Smooth muscle cell (in vitro differentiated cells): ENCODE data around the gene DOCK8. TPM values are rescaled to one million over a fixed set of nuclear protein-coding genes. Genes with fewer than 3 reads are reported as not detected.

Source experiments
- DNase-seq: peaks from one replicate; lab custom pipeline; 2025; ENCODE audit not compliant: unreplicated experiment; lab: John Stamatoyannopoulos, UW
- H2AFZ ChIP-seq: fragments of 200-600 bp; sonication (generic); 2 replicates; pipeline ENCODE4 v1.6.0; 2016; ENCODE audit warnings: antibody characterized with exemption, low read depth, mild to moderate bottlenecking
- H3F3A ChIP-seq: fragments of 200-600 bp; sonication (generic); 2 replicates; pipeline ENCODE4 v1.6.0; 2017; ENCODE audit warnings: antibody characterized with exemption, low read depth
- H3K27ac ChIP-seq: fragments of 200-600 bp; sonication (generic); 2 replicates; pipeline ENCODE4 v1.5.1; 2016; ENCODE audit warnings: low read depth, mild to moderate bottlenecking
- H3K27me3 ChIP-seq: fragments of 200-600 bp; sonication (generic); 2 replicates; pipeline ENCODE4 v1.6.1; 2016; ENCODE audit warnings: low read depth, mild to moderate bottlenecking
- H3K36me3 ChIP-seq: fragments of 200-600 bp; sonication (generic); 2 replicates; pipeline ENCODE4 v1.5.1; 2016; ENCODE audit warnings: low read depth
- H3K4me1 ChIP-seq: fragments of 200-600 bp; sonication (generic); 2 replicates; pipeline ENCODE4 v1.5.1; 2016; ENCODE audit warnings: low read depth
- H3K4me2 ChIP-seq: fragments of 200-600 bp; sonication (generic); 2 replicates; pipeline ENCODE4 v1.6.0; 2016; ENCODE audit warnings: mild to moderate bottlenecking
- H3K4me3 ChIP-seq: fragments of 200-600 bp; sonication (generic); 2 replicates; pipeline ENCODE4 v1.5.1; 2016; ENCODE audit warnings: mild to moderate bottlenecking
- H3K79me2 ChIP-seq: fragments of 200-600 bp; sonication (generic); 2 replicates; pipeline ENCODE4 v1.6.0; 2016; ENCODE audit warnings: low read depth, mild to moderate bottlenecking
- H3K9ac ChIP-seq: fragments of 200-600 bp; sonication (generic); 2 replicates; pipeline ENCODE4 v1.6.0; 2016; ENCODE audit warnings: low read depth
- H3K9me3 ChIP-seq: fragments of 200-600 bp; sonication (generic); replicated peaks from 2 replicates; pipeline ENCODE4 v1.5.1; 2016; ENCODE audit warnings: low read depth
- H4K20me1 ChIP-seq: fragments of 200-600 bp; sonication (generic); 2 replicates; pipeline ENCODE4 v1.6.0; 2016; ENCODE audit warnings: low read depth
- WGBS: methylation state at CpG from one replicate; pipeline ENCODE4 v1.1.7; 2016; ENCODE audit warnings: low lambda C conversion rate; 5-methylcytosine and 5-hydroxymethylcytosine counted together
- polyA plus RNA-seq: library from polyadenylated mRNA; unstranded; fragments of >200 nt; fragmentation: Nextera tagmentation; extraction: Ambion mirVana; gene quantifications from 2 replicates; pipeline ENCODE4 v1.2.1, GENCODE V29; 2016
- total RNA-seq: library from RNA; depleted of rRNA; stranded (reverse); fragments of >200 nt; gene quantifications from 2 replicates; pipeline ENCODE4 v1.2.3, GENCODE V29; 2014
- TF ChIP-seq, protein P1 (sequence below): fragments of 200-600 bp; sonication (generic); IDR thresholded peaks from 2 replicates; pipeline ENCODE4 v1.5.1; 2017; ENCODE audit warnings: borderline replicate concordance, mild to moderate bottlenecking, antibody characterized with exemption; ENCODE audit not compliant: insufficient read depth, poor library complexity, severe bottlenecking

Gene DOCK8
- total and polyA plus RNA-seq, 2 experiments from 2014 or later, result 0.18 to 4.9 TPM

DNA sequence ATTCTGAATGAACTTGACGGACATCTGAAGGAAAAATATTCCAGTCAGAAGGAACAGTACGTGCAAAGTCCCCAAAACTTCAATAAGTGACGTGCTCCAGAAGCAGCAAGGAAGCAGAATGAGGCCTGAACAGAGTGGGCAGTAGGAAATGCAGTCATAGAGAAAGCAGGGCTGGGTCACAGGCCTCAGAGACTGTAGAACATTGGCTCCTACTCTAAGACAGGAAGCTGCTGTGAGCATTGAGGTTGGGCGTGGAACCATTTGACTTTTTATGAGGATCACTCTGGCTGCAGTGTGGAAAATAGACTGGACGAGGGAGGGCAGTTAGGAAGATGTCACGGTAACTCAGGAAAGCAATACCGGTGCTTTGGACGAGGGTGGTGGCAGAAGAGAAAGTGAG lies 64.0 kb downstream of the DOCK8 start:
- Histone ChIP-seq H3K36me3 (no peaks in the 10 kb centered on the region), H3F3A (no peaks in the 10 kb centered on the region), H3K9me3 (no peaks in the 10 kb centered on the region), H3K4me3 (no peak overlapping the region), H3K4me1 (no peaks in the 10 kb centered on the region), H2AFZ (no peak overlapping the region), H3K4me2 (no peak overlapping the region), H3K27me3 (no peaks in the 10 kb centered on the region), H3K79me2 (no peaks in the 10 kb centered on the region), H4K20me1 (no peaks in the 10 kb centered on the region), H3K27ac (no peak overlapping the region), H3K9ac (no peak overlapping the region)
- DNase-seq, result no peak
- WGBS, result 83% methylated on average over 8 of the region's 8 CpGs
- TF ChIP-seq, protein P1, sequence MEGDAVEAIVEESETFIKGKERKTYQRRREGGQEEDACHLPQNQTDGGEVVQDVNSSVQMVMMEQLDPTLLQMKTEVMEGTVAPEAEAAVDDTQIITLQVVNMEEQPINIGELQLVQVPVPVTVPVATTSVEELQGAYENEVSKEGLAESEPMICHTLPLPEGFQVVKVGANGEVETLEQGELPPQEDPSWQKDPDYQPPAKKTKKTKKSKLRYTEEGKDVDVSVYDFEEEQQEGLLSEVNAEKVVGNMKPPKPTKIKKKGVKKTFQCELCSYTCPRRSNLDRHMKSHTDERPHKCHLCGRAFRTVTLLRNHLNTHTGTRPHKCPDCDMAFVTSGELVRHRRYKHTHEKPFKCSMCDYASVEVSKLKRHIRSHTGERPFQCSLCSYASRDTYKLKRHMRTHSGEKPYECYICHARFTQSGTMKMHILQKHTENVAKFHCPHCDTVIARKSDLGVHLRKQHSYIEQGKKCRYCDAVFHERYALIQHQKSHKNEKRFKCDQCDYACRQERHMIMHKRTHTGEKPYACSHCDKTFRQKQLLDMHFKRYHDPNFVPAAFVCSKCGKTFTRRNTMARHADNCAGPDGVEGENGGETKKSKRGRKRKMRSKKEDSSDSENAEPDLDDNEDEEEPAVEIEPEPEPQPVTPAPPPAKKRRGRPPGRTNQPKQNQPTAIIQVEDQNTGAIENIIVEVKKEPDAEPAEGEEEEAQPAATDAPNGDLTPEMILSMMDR, result no peak

GRCh38 chr9:279674-280073 lies 65.0 kb downstream of the DOCK8 start:
- no peak overlapping the region for H3K4me2 ChIP-seq
- H3K4me1 ChIP-seq, result no peaks in the 10 kb centered on the region
- H3F3A ChIP-seq, result no peaks in the 10 kb centered on the region
- H3K36me3 ChIP-seq, result no peaks in the 10 kb centered on the region
- H3K79me2 ChIP-seq, result no peaks in the 10 kb centered on the region
- no peak for DNase-seq
- no peaks in the 10 kb centered on the region for H4K20me1 ChIP-seq
- no peak overlapping the region for H2AFZ ChIP-seq
- no peaks in the 10 kb centered on the region for H3K27me3 ChIP-seq
- no peak overlapping the region for H3K9ac ChIP-seq
- no peak overlapping the region for H3K27ac ChIP-seq
- TF ChIP-seq, protein P1, result no peak
- H3K9me3 ChIP-seq, result no peaks in the 10 kb centered on the region
- WGBS, result 78% methylated on average over 4 of the region's 4 CpGs
- H3K4me3 ChIP-seq, result no peak overlapping the region

DNA sequence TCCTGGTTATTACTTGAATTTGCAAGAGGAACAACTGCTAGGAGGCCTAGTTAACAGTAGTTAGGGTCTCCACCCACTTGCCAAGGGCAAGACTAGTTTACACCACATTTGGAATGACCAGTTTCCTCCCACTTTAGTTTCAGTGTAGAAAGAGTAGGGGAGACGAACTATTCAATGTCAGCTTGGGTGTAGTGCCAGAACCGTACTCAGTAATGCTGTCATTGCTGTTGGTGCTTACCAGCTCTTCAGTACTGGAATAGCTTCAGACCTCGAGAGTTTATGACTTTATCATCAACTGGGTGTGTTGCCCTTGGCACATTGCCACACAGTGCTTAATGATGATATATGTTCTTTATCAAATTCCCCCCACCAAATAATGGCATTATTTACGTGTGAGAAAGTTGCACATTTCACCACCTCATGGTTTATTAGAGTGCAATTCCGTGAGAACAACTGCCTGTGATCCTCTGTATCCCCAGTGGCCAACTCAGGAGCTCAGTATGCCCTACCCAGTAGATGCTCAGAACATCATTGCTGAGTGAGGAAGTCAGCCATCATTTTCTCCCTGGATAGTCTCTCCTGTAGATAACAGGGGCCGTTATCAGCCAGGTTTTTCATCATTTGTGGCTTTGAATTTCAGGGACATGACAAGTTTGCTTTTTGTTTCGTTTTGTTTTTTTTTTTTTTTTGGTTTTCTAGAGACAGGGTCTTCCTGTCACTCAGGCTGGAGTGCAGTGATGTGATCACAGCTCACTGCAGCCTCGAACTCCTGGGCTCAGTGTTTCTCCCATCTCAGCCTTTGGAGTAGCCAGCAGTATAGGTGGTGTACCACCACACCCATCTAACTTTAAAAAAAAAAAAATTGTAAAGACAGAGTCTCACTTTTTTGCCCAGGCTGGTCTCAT lies 67.3 kb downstream of the DOCK8 start:
- Histone ChIP-seq H3K36me3 (no peaks in the 10 kb centered on the region), H3K27me3 (no peaks in the 10 kb centered on the region), H3K9ac (no peak overlapping the region), H3K9me3 (no peaks in the 10 kb centered on the region), H2AFZ (no peak overlapping the region), H3K27ac (no peak overlapping the region), H3F3A (no peaks in the 10 kb centered on the region), H3K4me1 (no peaks in the 10 kb centered on the region), H4K20me1 (no peaks in the 10 kb centered on the region), H3K4me3 (no peak overlapping the region), H3K79me2 (no peaks in the 10 kb centered on the region), H3K4me2 (no peak overlapping the region)
- DNase-seq, result no peak
- WGBS, result 68% methylated on average over 8 of the region's 8 CpGs
- TF ChIP-seq, protein P1, result no peak
